Measurements from ENCODE around the gene RCAN3. TPM values are rescaled to one million over a fixed set of nuclear protein-coding genes. Genes with fewer than 3 reads are reported as not detected.

Gene RCAN3
- total and polyA plus RNA-seq, 9 of the 15 experiments (the other 6 are each of a cell fraction or from before 2014, with no cell fraction given): 0.10 to 1.4 (median 0.43) TPM

DNA sequence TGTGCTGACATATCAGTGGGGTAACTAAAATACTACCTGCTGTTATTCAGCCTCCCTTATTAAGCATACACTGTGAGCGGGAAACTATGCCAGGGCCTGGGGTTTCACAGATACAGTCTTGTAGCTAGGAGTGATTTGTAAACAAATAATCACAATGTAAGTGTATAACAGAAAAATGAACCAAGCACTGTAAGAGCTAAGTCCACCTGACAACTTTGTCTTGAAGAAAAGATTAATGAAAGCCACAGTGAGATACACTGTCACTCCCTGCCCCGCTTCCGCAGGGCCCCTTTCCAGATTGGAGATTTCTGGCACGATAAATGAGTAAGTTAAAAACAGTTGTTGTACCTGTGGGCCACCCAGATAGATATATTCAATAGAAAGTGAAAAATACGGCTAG, 4.8 kb downstream of the RCAN3 start (continued):
- TF ChIP-seq, protein P1, sequence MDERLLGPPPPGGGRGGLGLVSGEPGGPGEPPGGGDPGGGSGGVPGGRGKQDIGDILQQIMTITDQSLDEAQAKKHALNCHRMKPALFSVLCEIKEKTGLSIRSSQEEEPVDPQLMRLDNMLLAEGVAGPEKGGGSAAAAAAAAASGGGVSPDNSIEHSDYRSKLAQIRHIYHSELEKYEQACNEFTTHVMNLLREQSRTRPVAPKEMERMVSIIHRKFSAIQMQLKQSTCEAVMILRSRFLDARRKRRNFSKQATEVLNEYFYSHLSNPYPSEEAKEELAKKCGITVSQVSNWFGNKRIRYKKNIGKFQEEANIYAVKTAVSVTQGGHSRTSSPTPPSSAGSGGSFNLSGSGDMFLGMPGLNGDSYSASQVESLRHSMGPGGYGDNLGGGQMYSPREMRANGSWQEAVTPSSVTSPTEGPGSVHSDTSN (CRISPR knock-in tag; IDR thresholded peaks at IDR 0.05; ENCODE audit: low read depth): no peak
- TF ChIP-seq, protein P1 (tag; conservative IDR thresholded peaks at IDR 0.05; ENCODE audit: low read depth): peak; percentile 81
- TF ChIP-seq MEIS2 (IDR thresholded peaks at IDR 0.05; ENCODE audit: partially characterized antibody) (peak; percentile 90), GATAD2B (IDR thresholded peaks at IDR 0.05; ENCODE audit: borderline replicate concordance) (no peak), PURB (CRISPR knock-in tag; IDR thresholded peaks at IDR 0.05; ENCODE audit: low read depth) (no peak), ZNF263 (CRISPR knock-in tag; IDR thresholded peaks at IDR 0.05; ENCODE audit: borderline replicate concordance) (no peak), CEBPB (tag; IDR thresholded peaks at IDR 0.05) (no peak), DIDO1 (tag; IDR thresholded peaks at IDR 0.05; ENCODE audit: low read depth) (no peak), PPARD (CRISPR knock-in tag; IDR thresholded peaks at IDR 0.05) (no peak), PTTG1 (tag; IDR thresholded peaks at IDR 0.05; ENCODE audit: low read depth) (no peak), ELF2 (CRISPR knock-in tag; IDR thresholded peaks at IDR 0.05) (no peak), MED1 (CRISPR knock-in tag; IDR thresholded peaks at IDR 0.05; ENCODE audit: borderline replicate concordance) (no peak), SNIP1 (IDR thresholded peaks at IDR 0.05; ENCODE audit: low read depth) (no peak), ZNF174 (CRISPR knock-in tag; IDR thresholded peaks at IDR 0.05) (no peak)
- TF ChIP-seq, protein P2, sequence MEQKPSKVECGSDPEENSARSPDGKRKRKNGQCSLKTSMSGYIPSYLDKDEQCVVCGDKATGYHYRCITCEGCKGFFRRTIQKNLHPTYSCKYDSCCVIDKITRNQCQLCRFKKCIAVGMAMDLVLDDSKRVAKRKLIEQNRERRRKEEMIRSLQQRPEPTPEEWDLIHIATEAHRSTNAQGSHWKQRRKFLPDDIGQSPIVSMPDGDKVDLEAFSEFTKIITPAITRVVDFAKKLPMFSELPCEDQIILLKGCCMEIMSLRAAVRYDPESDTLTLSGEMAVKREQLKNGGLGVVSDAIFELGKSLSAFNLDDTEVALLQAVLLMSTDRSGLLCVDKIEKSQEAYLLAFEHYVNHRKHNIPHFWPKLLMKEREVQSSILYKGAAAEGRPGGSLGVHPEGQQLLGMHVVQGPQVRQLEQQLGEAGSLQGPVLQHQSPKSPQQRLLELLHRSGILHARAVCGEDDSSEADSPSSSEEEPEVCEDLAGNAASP (IDR thresholded peaks at IDR 0.05): no peak
- TF ChIP-seq, protein P3, sequence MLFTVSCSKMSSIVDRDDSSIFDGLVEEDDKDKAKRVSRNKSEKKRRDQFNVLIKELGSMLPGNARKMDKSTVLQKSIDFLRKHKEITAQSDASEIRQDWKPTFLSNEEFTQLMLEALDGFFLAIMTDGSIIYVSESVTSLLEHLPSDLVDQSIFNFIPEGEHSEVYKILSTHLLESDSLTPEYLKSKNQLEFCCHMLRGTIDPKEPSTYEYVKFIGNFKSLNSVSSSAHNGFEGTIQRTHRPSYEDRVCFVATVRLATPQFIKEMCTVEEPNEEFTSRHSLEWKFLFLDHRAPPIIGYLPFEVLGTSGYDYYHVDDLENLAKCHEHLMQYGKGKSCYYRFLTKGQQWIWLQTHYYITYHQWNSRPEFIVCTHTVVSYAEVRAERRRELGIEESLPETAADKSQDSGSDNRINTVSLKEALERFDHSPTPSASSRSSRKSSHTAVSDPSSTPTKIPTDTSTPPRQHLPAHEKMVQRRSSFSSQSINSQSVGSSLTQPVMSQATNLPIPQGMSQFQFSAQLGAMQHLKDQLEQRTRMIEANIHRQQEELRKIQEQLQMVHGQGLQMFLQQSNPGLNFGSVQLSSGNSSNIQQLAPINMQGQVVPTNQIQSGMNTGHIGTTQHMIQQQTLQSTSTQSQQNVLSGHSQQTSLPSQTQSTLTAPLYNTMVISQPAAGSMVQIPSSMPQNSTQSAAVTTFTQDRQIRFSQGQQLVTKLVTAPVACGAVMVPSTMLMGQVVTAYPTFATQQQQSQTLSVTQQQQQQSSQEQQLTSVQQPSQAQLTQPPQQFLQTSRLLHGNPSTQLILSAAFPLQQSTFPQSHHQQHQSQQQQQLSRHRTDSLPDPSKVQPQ (CRISPR knock-in tag; IDR thresholded peaks at IDR 0.05; ENCODE audit: borderline replicate concordance): no peak

Data from K562 (cell line).